ENCODE measurements around the gene PITRM1. TPM values are rescaled to one million over a fixed set of nuclear protein-coding genes. Genes with fewer than 3 reads are reported as not detected.
A peak's percentile ranks its signal among the peaks of the same experiment; 100 is the strongest.

PITRM1 gene
- total and polyA plus RNA-seq, 5 experiments from 2014 or later = 29.0 to 114 (median 58.2) TPM

- H3K4me1 Mint-ChIP-seq = no peaks in the 10 kb centered on the region
- POLR2A ChIA-PET = no interaction called here
- H3K27me3 Mint-ChIP-seq = no peaks in the 10 kb centered on the region
- ATAC-seq (no peak), DNase-seq (no peak)
- H3K27ac Mint-ChIP-seq = no peak overlapping the region
- H3K36me3 Mint-ChIP-seq = peaks cover 6 to 77% (median 49%) of the 10 kb centered on the region in 3 donors
- no peaks in the 10 kb centered on the region for H3K9me3 Mint-ChIP-seq
- no peak overlapping the region for H3K4me3 Mint-ChIP-seq
These were observed 52.7 kb downstream of the PITRM1 start for GRCh38 chr10:3119796-3120459.

GRCh38 chr10:3118641-3119091 lies 53.9 kb downstream of the PITRM1 start:
- Mint-ChIP-seq H3K4me1 (peaks cover 0 to 2% (median 0%) of the 10 kb centered on the region in 4 donors), H3K36me3 (peaks cover 6 to 86% (median 50%) of the 10 kb centered on the region in 3 donors), H3K27ac (no peak overlapping the region), H3K27me3 (no peaks in the 10 kb centered on the region), H3K4me3 (no peak overlapping the region), H3K9me3 (no peaks in the 10 kb centered on the region)
- POLR2A ChIA-PET = no interaction called here
- ATAC-seq (no peak), DNase-seq (no peak)

DNA sequence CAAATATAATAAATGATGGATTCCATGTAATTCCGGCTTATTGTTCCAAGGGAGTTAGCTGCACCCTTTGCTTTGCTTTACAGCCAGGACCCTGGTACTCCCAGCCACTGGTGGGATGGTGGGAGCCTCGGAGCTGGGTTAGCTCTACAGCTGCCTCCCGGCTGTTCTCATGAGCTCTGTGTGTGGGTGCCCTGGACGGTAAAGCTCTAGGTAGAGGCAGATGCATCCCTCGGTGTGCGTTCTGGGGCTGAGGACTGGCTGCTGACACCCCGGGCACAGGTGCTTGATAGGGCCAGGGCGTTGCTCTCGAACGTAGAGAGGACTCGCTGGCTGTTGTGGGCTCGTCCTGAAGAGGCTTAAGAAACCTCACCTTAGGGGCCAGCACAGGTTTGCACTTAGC lies 55.1 kb downstream of the PITRM1 start:
- Mint-ChIP-seq H3K36me3 (peaks cover 6 to 89% (median 49%) of the 10 kb centered on the region in 3 donors), H3K4me1 (peaks cover 0 to 2% (median 0%) of the 10 kb centered on the region in 4 donors), H3K4me3 (no peak overlapping the region), H3K27me3 (no peaks in the 10 kb centered on the region), H3K9me3 (no peaks in the 10 kb centered on the region), H3K27ac (no peak overlapping the region)
- POLR2A ChIA-PET = no interaction called here
- ATAC-seq (no peak), DNase-seq (no peak)

DNA sequence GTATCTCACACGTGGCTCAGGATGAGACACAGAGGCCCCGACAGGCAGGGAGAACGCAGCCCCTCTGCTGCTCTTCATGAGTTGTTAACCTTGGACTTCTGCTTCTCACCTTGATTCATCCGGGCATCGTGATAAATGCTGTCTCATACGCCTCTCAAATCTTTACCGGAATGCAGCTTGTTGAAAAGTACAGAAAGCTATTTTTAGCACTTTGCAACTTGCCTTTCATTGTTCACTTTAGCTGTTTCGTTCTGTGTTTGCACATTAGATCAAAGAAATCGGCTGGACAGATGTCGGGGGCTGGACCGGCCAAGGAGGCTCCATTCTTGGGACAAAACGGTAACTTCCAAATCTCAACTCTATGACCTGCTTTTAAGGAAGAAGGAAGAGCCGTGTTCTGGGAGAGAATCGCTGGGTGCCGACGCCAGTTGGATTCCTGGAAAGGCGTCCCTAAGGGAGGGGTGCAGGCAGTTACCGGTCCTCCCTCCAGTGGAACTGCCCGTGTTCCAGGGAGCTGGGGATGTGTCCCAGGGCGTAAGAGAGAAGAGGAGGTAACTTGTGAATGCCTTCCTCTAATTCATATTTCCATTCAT lies 56.0 kb downstream of the PITRM1 start:
- no peaks in the 10 kb centered on the region for H3K27me3 Mint-ChIP-seq
- H3K27ac Mint-ChIP-seq = no peak overlapping the region
- peaks cover 6 to 91% (median 46%) of the 10 kb centered on the region in 3 donors for H3K36me3 Mint-ChIP-seq
- POLR2A ChIA-PET = no interaction called here
- ATAC-seq = no peak
- no peaks in the 10 kb centered on the region for H3K9me3 Mint-ChIP-seq
- peaks cover 0 to 2% (median 0%) of the 10 kb centered on the region in 4 donors for H3K4me1 Mint-ChIP-seq
- H3K4me3 Mint-ChIP-seq = no peak overlapping the region
- no peak for DNase-seq

DNA sequence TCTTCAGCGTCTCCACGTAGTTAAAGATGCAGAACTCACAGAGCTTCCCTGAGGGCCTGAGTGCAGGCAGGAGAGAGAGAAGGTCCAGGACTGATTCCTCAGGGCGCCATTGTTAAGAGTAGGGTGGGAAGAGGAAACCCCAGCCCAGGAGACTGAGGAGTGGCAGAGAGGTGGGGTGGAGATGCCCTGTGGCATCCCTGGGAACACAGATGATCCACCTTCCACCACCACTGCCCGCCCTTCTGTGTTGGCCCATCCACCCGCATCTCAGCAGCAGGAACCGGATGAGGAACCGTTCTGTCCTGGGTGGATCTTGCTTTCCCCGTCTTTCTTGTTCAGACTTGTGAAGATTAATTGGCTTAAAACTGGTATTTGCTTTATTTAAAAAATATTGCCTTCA lies 56.9 kb downstream of the PITRM1 start:
- peaks cover 0 to 2% (median 0%) of the 10 kb centered on the region in 4 donors for H3K4me1 Mint-ChIP-seq
- POLR2A ChIA-PET = no interaction called here
- no peaks in the 10 kb centered on the region for H3K9me3 Mint-ChIP-seq
- DNase-seq = no peak
- H3K4me3 Mint-ChIP-seq = no peak overlapping the region
- no peaks in the 10 kb centered on the region for H3K27me3 Mint-ChIP-seq
- H3K27ac Mint-ChIP-seq = peak overlapping the region in 1 of 10 donors; percentile 19
- ATAC-seq = no peak
- H3K36me3 Mint-ChIP-seq = peaks cover 6 to 93% (median 42%) of the 10 kb centered on the region in 3 donors

DNA sequence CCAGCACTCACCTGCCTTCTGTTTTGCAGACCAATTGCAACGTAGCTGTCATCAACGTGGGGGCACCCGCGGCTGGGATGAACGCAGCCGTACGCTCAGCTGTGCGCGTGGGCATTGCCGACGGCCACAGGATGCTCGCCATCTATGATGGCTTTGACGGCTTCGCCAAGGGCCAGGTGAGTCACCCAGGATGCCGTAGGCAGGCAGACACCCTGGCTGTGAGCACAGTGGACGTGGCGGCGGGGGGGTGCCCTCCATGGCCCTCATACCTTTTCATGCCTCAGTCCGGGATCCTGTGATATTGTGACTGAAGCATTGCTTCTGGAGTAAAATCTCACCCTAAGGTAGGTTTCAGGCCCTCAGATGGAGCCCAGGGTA lies 59.2 kb downstream of the PITRM1 start:
- H3K36me3 Mint-ChIP-seq = peaks cover under 1 to 89% (median 40%) of the 10 kb centered on the region in 3 donors
- no peaks in the 10 kb centered on the region for H3K27me3 Mint-ChIP-seq
- ATAC-seq = no peak
- no peak overlapping the region for H3K4me3 Mint-ChIP-seq
- no peak overlapping the region for H3K27ac Mint-ChIP-seq
- H3K9me3 Mint-ChIP-seq = no peaks in the 10 kb centered on the region
- POLR2A ChIA-PET = no interaction called here
- DNase-seq = no peak
- peaks cover 0 to 3% (median 0%) of the 10 kb centered on the region in 4 donors for H3K4me1 Mint-ChIP-seq

DNA sequence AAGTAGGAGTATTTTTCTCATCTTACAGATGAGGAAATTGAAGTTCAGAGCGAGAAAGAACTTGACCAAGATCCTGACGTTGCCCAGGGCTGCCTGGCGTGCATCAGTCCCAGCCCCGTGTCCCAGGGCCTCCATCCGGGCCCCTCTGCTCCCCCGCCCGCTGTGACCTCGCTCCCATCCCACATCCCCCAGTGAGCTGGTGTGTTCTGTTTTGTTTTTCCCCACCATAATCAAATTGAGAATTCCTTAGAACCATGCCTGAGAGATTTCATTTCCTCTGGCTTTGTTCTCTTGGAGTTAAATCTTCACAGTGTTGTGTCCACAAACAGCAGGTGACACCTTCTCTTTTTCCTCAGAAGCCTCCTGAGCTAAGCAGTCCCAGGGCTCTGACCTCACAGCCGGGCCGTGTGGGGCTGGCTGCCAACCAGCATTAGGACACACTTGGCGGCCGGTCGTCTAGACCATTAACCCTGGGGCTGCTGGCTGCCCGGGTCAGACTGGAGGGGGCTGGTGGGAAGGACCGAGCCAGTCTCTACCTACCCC lies 60.9 kb downstream of the PITRM1 start:
- Mint-ChIP-seq H3K27ac (peak overlapping the region in 1 of 10 donors; percentile 62), H3K27me3 (no peaks in the 10 kb centered on the region), H3K36me3 (peaks cover 0 to 86% (median 34%) of the 10 kb centered on the region in 3 donors)

DNA sequence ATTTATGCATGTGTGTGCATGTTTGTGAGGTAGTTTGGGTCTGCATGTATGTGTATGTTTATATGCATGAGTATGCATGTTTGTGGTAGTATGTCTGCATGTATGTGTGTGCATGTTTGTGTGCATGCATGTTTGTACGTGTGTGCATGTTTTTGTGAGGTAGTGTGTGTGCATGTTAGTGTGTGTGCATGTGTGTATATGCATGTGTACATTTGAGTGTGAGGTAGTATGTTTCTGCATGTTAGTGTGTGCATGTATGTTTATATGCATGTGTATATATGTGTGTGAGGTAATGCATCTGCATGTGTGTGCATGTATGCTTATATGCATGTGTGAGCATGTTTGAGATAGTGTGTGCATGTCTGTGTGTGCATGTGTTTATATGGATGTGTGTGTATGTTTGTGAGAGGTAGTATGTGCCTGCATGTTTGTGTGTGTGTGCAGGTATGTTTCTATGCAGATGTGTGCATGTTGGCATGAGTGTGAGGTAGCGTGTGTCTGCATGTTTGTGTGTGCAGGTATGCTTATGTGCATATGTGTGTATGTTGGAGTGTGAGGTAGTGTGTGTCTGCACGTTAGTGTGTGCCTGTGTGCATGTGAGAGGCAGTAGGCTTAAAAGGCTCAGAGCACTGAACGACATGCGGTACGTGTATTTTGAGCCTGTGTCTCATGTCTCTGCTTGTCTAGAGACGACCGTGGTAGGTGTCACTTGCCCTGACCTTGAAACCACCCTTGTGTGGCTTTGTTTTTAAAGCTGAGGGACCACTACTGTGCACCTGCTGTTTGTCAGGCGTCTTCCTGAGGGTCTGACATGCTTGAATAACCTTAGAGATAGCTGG lies 61.6 kb downstream of the PITRM1 start:
- no peaks in the 10 kb centered on the region for H3K27me3 Mint-ChIP-seq
- ATAC-seq (no peak), DNase-seq (no peak)
- H3K4me1 Mint-ChIP-seq = peaks cover 0 to 3% (median 0%) of the 10 kb centered on the region in 4 donors
- H3K9me3 Mint-ChIP-seq = no peaks in the 10 kb centered on the region
- peaks cover 0 to 79% (median 27%) of the 10 kb centered on the region in 3 donors for H3K36me3 Mint-ChIP-seq
- H3K4me3 Mint-ChIP-seq = no peak overlapping the region
- peak overlapping the region in 1 of 10 donors; percentile 1 for H3K27ac Mint-ChIP-seq
- POLR2A ChIA-PET = no interaction called here

More for the DNA sequence above, 60.9 kb downstream of the PITRM1 start:
- no peaks in the 10 kb centered on the region for H3K9me3 Mint-ChIP-seq
- H3K4me1 Mint-ChIP-seq = peaks cover 0 to 3% (median 0%) of the 10 kb centered on the region in 4 donors
- no peak overlapping the region for H3K4me3 Mint-ChIP-seq
- POLR2A ChIA-PET = no interaction called here
- no peak for DNase-seq
- no peak for ATAC-seq

GRCh38 chr10:3109633-3110032 lies 62.9 kb downstream of the PITRM1 start:
- no peaks in the 10 kb centered on the region for H3K9me3 Mint-ChIP-seq
- no peak overlapping the region for H3K4me3 Mint-ChIP-seq
- DNase-seq (no peak), ATAC-seq (no peak)
- H3K27ac Mint-ChIP-seq = no peak overlapping the region
- POLR2A ChIA-PET = no interaction called here
- peaks cover 0 to 80% (median 27%) of the 10 kb centered on the region in 3 donors for H3K36me3 Mint-ChIP-seq
- peaks cover 0 to 1% (median 0%) of the 10 kb centered on the region in 4 donors for H3K4me1 Mint-ChIP-seq
- H3K27me3 Mint-ChIP-seq = no peaks in the 10 kb centered on the region

- DNase-seq (no peak), ATAC-seq (no peak)
- H3K9me3 Mint-ChIP-seq = no peaks in the 10 kb centered on the region
- H3K4me1 Mint-ChIP-seq = peaks cover 0 to 1% (median 0%) of the 10 kb centered on the region in 4 donors
- no peak overlapping the region for H3K27ac Mint-ChIP-seq
- POLR2A ChIA-PET = interaction anchor here (0.6 kb wide), 1 partner anchor 605 kb away, joined by 3 read pairs; no protein-coding TSS in a partner anchor
- H3K36me3 Mint-ChIP-seq = peaks cover 0 to 79% (median 27%) of the 10 kb centered on the region in 3 donors
- no peaks in the 10 kb centered on the region for H3K27me3 Mint-ChIP-seq
- H3K4me3 Mint-ChIP-seq = no peak overlapping the region
These were observed 63.4 kb downstream of the PITRM1 start for GRCh38 chr10:3109196-3109595.

DNA sequence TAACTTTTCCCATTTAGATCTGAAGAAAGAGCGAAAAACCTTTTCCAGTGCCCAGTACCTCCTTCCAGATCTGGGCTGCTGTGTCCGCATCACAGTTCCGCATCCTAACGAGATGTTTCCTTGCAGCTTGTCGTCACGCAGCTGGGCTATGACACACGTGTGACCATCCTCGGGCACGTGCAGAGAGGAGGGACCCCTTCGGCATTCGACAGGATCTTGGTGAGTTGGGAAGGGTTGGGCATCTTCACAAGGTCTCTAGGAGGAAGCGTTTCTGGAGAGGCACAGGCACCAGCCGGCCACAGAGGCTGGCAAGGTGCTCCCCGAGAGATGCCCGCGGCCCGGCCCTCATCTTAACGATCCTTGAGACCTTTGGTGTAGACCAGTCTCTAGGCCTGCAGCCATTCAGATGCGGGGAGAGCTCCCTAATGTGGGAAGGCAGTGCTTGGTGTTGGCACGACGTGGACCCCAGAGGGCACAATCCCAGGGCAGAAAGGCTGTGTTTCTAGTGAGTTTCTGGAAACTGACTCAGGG lies 63.9 kb downstream of the PITRM1 start:
- POLR2A ChIA-PET = interaction anchor here (0.6 kb wide), 1 partner anchor 606 kb away, joined by 3 read pairs; no protein-coding TSS in a partner anchor
- Mint-ChIP-seq H3K4me1 (peaks cover 0 to 1% (median 0%) of the 10 kb centered on the region in 4 donors), H3K4me3 (no peak overlapping the region), H3K27me3 (no peaks in the 10 kb centered on the region), H3K27ac (no peak overlapping the region), H3K9me3 (no peaks in the 10 kb centered on the region), H3K36me3 (peaks cover 0 to 79% (median 30%) of the 10 kb centered on the region in 3 donors)
- no peak for DNase-seq
- ATAC-seq = no peak

- peaks cover 0 to 1% (median 0%) of the 10 kb centered on the region in 4 donors for H3K4me1 Mint-ChIP-seq
- no peak overlapping the region for H3K27ac Mint-ChIP-seq
- no peak for ATAC-seq
- POLR2A ChIA-PET = no interaction called here
- no peak overlapping the region for H3K4me3 Mint-ChIP-seq
- no peaks in the 10 kb centered on the region for H3K27me3 Mint-ChIP-seq
- no peak for DNase-seq
- H3K9me3 Mint-ChIP-seq = no peaks in the 10 kb centered on the region
- H3K36me3 Mint-ChIP-seq = peaks cover 0 to 79% (median 32%) of the 10 kb centered on the region in 3 donors
These were observed 64.5 kb downstream of the PITRM1 start for GRCh38 chr10:3108033-3108432.

All from naive thymus-derived CD8-positive, alpha-beta T cell (primary cell).